PC-9 (cell line): ENCODE measurements around the gene NLGN1. TPM values are rescaled to one million over a fixed set of nuclear protein-coding genes. Genes with fewer than 3 reads are reported as not detected.
A peak's percentile ranks its signal among the peaks of the same experiment; 100 is the strongest.

ENCODE experiments used
- BruUV-seq: library from RNA; stranded (reverse); fragments of 400-500 nt; replicated peaks from 2 replicates; lab custom pipeline; 2021; lab: Mats Ljungman, UMichigan
- CTCF ChIA-PET: fragments of 300-600 bp; sonication (Branson Sonifier 250); formaldehyde crosslinking; loops from one replicate; lab custom pipeline; 2022; ENCODE audit warnings: antibody characterized with exemption; lab: Charles Lee
- POLR2A ChIA-PET: fragments of 300-600 bp; sonication (Branson Sonifier 250); formaldehyde crosslinking; loops from one replicate; lab custom pipeline; 2022; ENCODE audit warnings: antibody characterized with exemption; ENCODE audit not compliant: unreplicated experiment; lab: Charles Lee
- DNase-seq, 2 experiments: peaks; one replicate each; pipeline versions ENCODE4 v3.0.0 to v3.0.0-alpha.2; 2015 to 2022; ENCODE audit warnings: mixed read lengths in 1 of 2
- H2AFZ ChIP-seq: fragments of 200-600 bp; sonication (generic); 2 replicates; pipeline ENCODE4 v1.8.1; 2017; ENCODE audit warnings: antibody characterized with exemption
- H3F3A ChIP-seq: fragments of 200-600 bp; sonication (generic); 2 replicates; pipeline ENCODE4 v1.8.1; 2017; ENCODE audit warnings: antibody characterized with exemption, mild to moderate bottlenecking, low read depth; ENCODE audit not compliant: insufficient read depth
- H3K27ac ChIP-seq: fragments of 200-600 bp; sonication (generic); 2 replicates; pipeline ENCODE4 v1.6.1; 2016; ENCODE audit warnings: mixed run types
- H3K27me3 ChIP-seq: fragments of 200-600 bp; sonication (generic); 2 replicates; pipeline ENCODE4 v1.6.1; 2016; ENCODE audit warnings: low read depth, mixed run types; ENCODE audit not compliant: insufficient read depth
- H3K36me3 ChIP-seq: fragments of 200-600 bp; sonication (generic); 2 replicates; pipeline ENCODE4 v1.6.1; 2016; ENCODE audit warnings: low read depth, mixed run types
- H3K4me1 ChIP-seq: fragments of 200-600 bp; sonication (generic); replicated peaks from 2 replicates; pipeline ENCODE4 v1.6.1; 2016; ENCODE audit warnings: mixed run types; ENCODE audit not compliant: insufficient read depth
- H3K4me2 ChIP-seq: fragments of 200-600 bp; sonication (generic); 2 replicates; pipeline ENCODE4 v1.6.1; 2017; ENCODE audit warnings: mixed run types
- H3K4me3 ChIP-seq: fragments of 200-600 bp; sonication (generic); 2 replicates; pipeline ENCODE4 v1.6.1; 2016; ENCODE audit warnings: mixed run types
- H3K79me2 ChIP-seq: fragments of 200-600 bp; sonication (generic); 2 replicates; pipeline ENCODE4 v1.6.1; 2017; ENCODE audit warnings: low read depth, mixed run types
- H3K9me2 ChIP-seq: fragments of 200-600 bp; sonication (generic); 2 replicates; pipeline ENCODE4 v1.8.1; 2017; ENCODE audit warnings: mild to moderate bottlenecking; ENCODE audit not compliant: insufficient read depth
- H3K9me3 ChIP-seq: fragments of 200-600 bp; sonication (generic); 2 replicates; pipeline ENCODE4 v1.8.1; 2016; ENCODE audit warnings: low read depth; ENCODE audit not compliant: insufficient read depth
- H4K20me1 ChIP-seq: fragments of 200-600 bp; sonication (generic); 2 replicates; pipeline ENCODE4 v1.8.1; 2017; ENCODE audit not compliant: insufficient read depth
- CTCF ChIP-seq: fragments of 200-600 bp; sonication (generic); conservative IDR thresholded peaks from 2 replicates; pipeline ENCODE4 v1.6.1; 2017; ENCODE audit warnings: mixed run types, antibody characterized with exemption, mild to moderate bottlenecking, moderate library complexity
- EZH2 ChIP-seq: fragments of 200-600 bp; sonication (generic); IDR thresholded peaks from 2 replicates; pipeline ENCODE4 v1.8.0; 2017; ENCODE audit warnings: antibody characterized with exemption, low read depth
- intact Hi-C: fragments of 100-400 bp; cut with micrococcal nuclease; formaldehyde crosslinking; loops from one replicate; pipeline ENCODE4 v1.10.0; 2022; ENCODE audit not compliant: unreplicated experiment
- total RNA-seq: library from RNA; stranded (reverse); gene quantifications from 2 replicates; pipeline ENCODE4 v1.2.3, GENCODE V29; 2021

Gene NLGN1
- total RNA-seq, 1 experiment from 2014 or later = 1.4 TPM

GRCh38 chr3:174023421-174023820, 625.9 kb downstream of the NLGN1 start:
- intact Hi-C loops = no loop called here
- Histone ChIP-seq H2AFZ (peak overlapping the region; percentile 15; the same call in 1 of the 2 replicates), H3K27me3 (no peaks in the 10 kb centered on the region), H3K4me2 (no peak overlapping the region), H3F3A (no peaks in the 10 kb centered on the region), H3K4me3 (no peak overlapping the region), H4K20me1 (no peaks in the 10 kb centered on the region), H3K79me2 (no peaks in the 10 kb centered on the region), H3K9me3 (peaks cover 4% of the 10 kb centered on the region), H3K27ac (no peak overlapping the region), H3K4me1 (no peaks in the 10 kb centered on the region), H3K36me3 (no peaks in the 10 kb centered on the region), H3K9me2 (0 out of 2 replicates have a peak, but pooled peaks cover 9% of the 10 kb centered on the region)
- no peak for DNase-seq
- CTCF ChIA-PET = no interaction called here
- POLR2A ChIA-PET = no interaction called here
- no peak for TF ChIP-seq EZH2
- TF ChIP-seq CTCF = no peak
- BruUV-seq = no TSS peak

DNA sequence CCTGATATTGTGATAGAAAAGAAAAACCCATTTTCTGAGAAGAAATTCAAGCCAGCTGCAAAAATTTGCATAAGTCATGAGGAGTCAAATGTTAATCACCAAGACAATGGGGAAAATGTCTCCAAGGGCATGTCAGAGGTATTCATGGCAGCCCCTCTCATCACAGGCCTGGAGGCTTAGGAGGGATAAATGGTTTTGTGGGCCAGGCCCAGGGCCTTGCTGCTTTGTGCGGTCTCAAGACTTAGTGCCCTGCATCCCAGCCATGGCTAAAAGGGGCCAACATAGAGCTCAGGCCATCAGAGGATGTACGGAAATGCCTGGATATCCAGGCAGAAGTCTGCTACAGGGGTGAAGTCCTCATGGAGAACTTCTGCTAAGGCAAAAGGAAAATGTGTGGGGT, 631.1 kb downstream of the NLGN1 start:
- no peaks in the 10 kb centered on the region for H3K79me2 ChIP-seq
- no peaks in the 10 kb centered on the region; the same call in 1 of the 2 replicates for H3K9me3 ChIP-seq
- POLR2A ChIA-PET = no interaction called here
- no peak overlapping the region for H3K27ac ChIP-seq
- H3F3A ChIP-seq = no peaks in the 10 kb centered on the region
- no peaks in the 10 kb centered on the region for H3K27me3 ChIP-seq
- TF ChIP-seq EZH2 (no peak), CTCF (no peak)
- no TSS peak for BruUV-seq
- no peak overlapping the region for H2AFZ ChIP-seq
- no peaks in the 10 kb centered on the region for H3K4me1 ChIP-seq
- H3K4me3 ChIP-seq = no peak overlapping the region
- 0 out of 2 replicates have a peak, but pooled peaks cover 9% of the 10 kb centered on the region for H3K9me2 ChIP-seq
- no peak for DNase-seq
- H3K36me3 ChIP-seq = no peaks in the 10 kb centered on the region
- intact Hi-C loops = no loop called here
- H4K20me1 ChIP-seq = no peaks in the 10 kb centered on the region
- CTCF ChIA-PET = no interaction called here
- H3K4me2 ChIP-seq = no peak overlapping the region

DNA sequence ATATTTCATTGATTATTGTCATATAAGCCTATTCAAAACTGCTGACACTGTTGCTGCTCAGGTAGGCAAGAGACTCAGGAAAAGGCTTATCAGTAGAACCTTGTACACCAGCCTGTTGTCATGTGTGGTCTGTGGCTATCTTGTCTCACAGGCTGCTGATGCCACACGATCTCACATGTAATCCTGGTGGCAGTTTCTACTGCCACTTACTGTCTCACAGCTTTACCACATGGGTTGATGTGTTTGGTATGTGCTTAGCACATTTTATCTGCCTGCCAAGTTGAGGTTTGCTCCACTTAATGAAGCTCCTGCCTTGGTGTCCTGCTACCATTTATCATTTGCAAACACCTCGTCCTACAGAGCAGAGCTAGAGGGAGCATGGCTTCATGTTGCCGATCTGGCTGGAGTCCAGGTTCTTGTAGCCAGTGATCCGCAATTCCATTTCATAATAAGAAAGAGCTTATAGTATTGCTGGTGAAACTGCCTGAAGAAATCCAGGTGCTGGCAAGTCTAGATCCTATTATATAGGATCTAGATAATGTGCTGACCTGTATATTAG, 637.9 kb downstream of the NLGN1 start:
- DNase-seq = no peak
- POLR2A ChIA-PET = no interaction called here
- Histone ChIP-seq H3K9me2 (no peaks in the 10 kb centered on the region), H3K4me3 (no peak overlapping the region), H4K20me1 (no peaks in the 10 kb centered on the region), H3K36me3 (no peaks in the 10 kb centered on the region), H3K9me3 (no peaks in the 10 kb centered on the region), H3F3A (no peaks in the 10 kb centered on the region), H3K27ac (no peak overlapping the region), H3K27me3 (no peaks in the 10 kb centered on the region), H3K4me1 (no peaks in the 10 kb centered on the region), H3K79me2 (no peaks in the 10 kb centered on the region), H2AFZ (no peak overlapping the region), H3K4me2 (no peak overlapping the region)
- intact Hi-C loops = no loop called here
- no TSS peak for BruUV-seq
- TF ChIP-seq CTCF (no peak), EZH2 (no peak)
- CTCF ChIA-PET = no interaction called here
